GM19467 (cell line): ENCODE measurements around the gene RNF167.
"Not testable (repeated sequence)": the region's sequence is repeated elsewhere in the genome, so short reads cannot be mapped to it uniquely, and the experiment has no call there.

ENCODE experiments used
- ATAC-seq: cut with Tn5 transposase; IDR thresholded peaks from one replicate; pipeline ENCODE4 v1.9.1; 2021; ENCODE audit warnings: mild to moderate bottlenecking, moderate library complexity; ENCODE audit not compliant: unreplicated experiment

Gene RNF167

GRCh38 chr17:4901648-4902344 lies 38.3 kb upstream of the RNF167 start:
- no peak for ATAC-seq

- ATAC-seq = no peak
Observed at GRCh38 chr17:4902540-4902939, 37.5 kb upstream of the RNF167 start.

GRCh38 chr17:4903051-4903818 lies 36.8 kb upstream of the RNF167 start, which contains the start of gene CHRNE:
TSS of gene CHRNE (minus strand) at chr17:4903098. CDS start at chr17:4903063, 35 bp downstream.
- no peak for ATAC-seq

- ATAC-seq = not testable (repeated sequence)
Observed at GRCh38 chr17:4906642-4907041, 33.4 kb upstream of the RNF167 start.

- no peak for ATAC-seq
Observed at GRCh38 chr17:4908301-4908700, 31.8 kb upstream of the RNF167 start.

- ATAC-seq = no peak
Observed at GRCh38 chr17:4908711-4909496, 31.2 kb upstream of the RNF167 start.

- no peak for ATAC-seq
Observed at GRCh38 chr17:4913994-4914393, 26.1 kb upstream of the RNF167 start.

GRCh38 chr17:4914551-4914950 lies 25.5 kb upstream of the RNF167 start:
- ATAC-seq = not testable (repeated sequence)

GRCh38 chr17:4919511-4920047 lies 20.5 kb upstream of the RNF167 start:
- ATAC-seq = no peak

GRCh38 chr17:4920351-4921048 lies 19.6 kb upstream of the RNF167 start:
- ATAC-seq = no peak

- no peak for ATAC-seq
Observed at GRCh38 chr17:4921320-4921719, 18.7 kb upstream of the RNF167 start.

- not testable (repeated sequence) for ATAC-seq
Observed at GRCh38 chr17:4926577-4927335, 13.3 kb upstream of the RNF167 start.

- no peak for ATAC-seq
Observed at GRCh38 chr17:4928881-4929280, 11.2 kb upstream of the RNF167 start.

- no peak for ATAC-seq
Observed at GRCh38 chr17:4931963-4932362, 8.1 kb upstream of the RNF167 start, which contains the start of gene GP1BA. TSS of gene GP1BA (plus strand) at chr17:4932277. CDS start at chr17:4932605, 328 bp downstream.

GRCh38 chr17:4932756-4933155 lies 7.3 kb upstream of the RNF167 start:
- no peak for ATAC-seq

- no peak for ATAC-seq
Observed at GRCh38 chr17:4933646-4934045, 6.4 kb upstream of the RNF167 start.

- no peak for ATAC-seq
Observed at GRCh38 chr17:4934173-4934979, 5.7 kb upstream of the RNF167 start.

- no peak for ATAC-seq
Observed at GRCh38 chr17:4935650-4936049, 4.4 kb upstream of the RNF167 start.

GRCh38 chr17:4936436-4936835 lies 3.6 kb upstream of the RNF167 start:
- no peak for ATAC-seq
